PC-3 (cell line): Measurements from ENCODE around the gene CHMP4B. TPM values are rescaled to one million over a fixed set of nuclear protein-coding genes. Genes with fewer than 3 reads are reported as not detected.

Experiments used
- ATAC-seq: fragments of 200-7000 bp; cut with Tn5 transposase; 2 replicates; pipeline ENCODE4 v1.9.1; 2020; ENCODE audit warnings: mild to moderate bottlenecking, moderate library complexity
- BruUV-seq: library from RNA; stranded (reverse); fragments of 400-500 nt; replicated peaks from 2 replicates; lab custom pipeline; 2021; lab: Mats Ljungman, UMichigan
- CTCF ChIA-PET: fragments of 300-600 bp; sonication (Branson Sonifier 250); formaldehyde crosslinking; loops from one replicate; lab custom pipeline; 2022; ENCODE audit warnings: antibody characterized with exemption; lab: Charles Lee
- POLR2A ChIA-PET: fragments of 300-600 bp; sonication (Branson Sonifier 250); formaldehyde crosslinking; loops from one replicate; lab custom pipeline; 2022; ENCODE audit warnings: antibody characterized with exemption; ENCODE audit not compliant: unreplicated experiment; lab: Charles Lee
- DNase-seq: peaks from one replicate; pipeline ENCODE4 v3.0.0-alpha.2; 2015
- H2AFZ ChIP-seq: fragments of 300-600 bp; sonication (generic); 2 replicates; pipeline ENCODE4 v1.6.0; 2016; ENCODE audit warnings: antibody characterized with exemption, low read length
- H3F3A ChIP-seq: fragments of 300-600 bp; sonication (generic); one replicate; pipeline ENCODE4 v1.6.0; 2017; ENCODE audit warnings: antibody characterized with exemption, low read length, control low read depth, mild to moderate bottlenecking; ENCODE audit not compliant: unreplicated experiment
- H3K27ac ChIP-seq: fragments of 300-600 bp; sonication (generic); 2 replicates; pipeline ENCODE4 v1.5.1; 2016; ENCODE audit warnings: mild to moderate bottlenecking, low read length
- H3K27me3 ChIP-seq: fragments of 300-600 bp; sonication (generic); 2 replicates; pipeline ENCODE4 v1.6.1; 2016; ENCODE audit warnings: low read length, mixed read lengths
- H3K36me3 ChIP-seq: fragments of 300-600 bp; sonication (generic); 2 replicates; pipeline ENCODE4 v1.6.1; 2016; ENCODE audit warnings: low read depth, mixed run types, low read length, mixed read lengths
- H3K4me1 ChIP-seq: fragments of 300-600 bp; sonication (generic); 2 replicates; pipeline ENCODE4 v1.5.1; 2016; ENCODE audit warnings: low read length; ENCODE audit not compliant: insufficient read depth
- H3K4me2 ChIP-seq: fragments of 300-600 bp; sonication (generic); 2 replicates; pipeline ENCODE4 v1.6.0; 2016; ENCODE audit warnings: low read length
- H3K4me3 ChIP-seq: fragments of 300-600 bp; sonication (generic); 2 replicates; pipeline ENCODE4 v1.5.1; 2016; ENCODE audit warnings: mild to moderate bottlenecking, low read length, mixed read lengths
- H3K79me2 ChIP-seq: fragments of 300-600 bp; sonication (generic); 2 replicates; pipeline ENCODE4 v1.6.1; 2017; ENCODE audit warnings: low read length, mixed read lengths
- H3K9ac ChIP-seq: fragments of 300-600 bp; sonication (generic); 2 replicates; pipeline ENCODE4 v1.6.0; 2016; ENCODE audit warnings: mild to moderate bottlenecking, low read length
- H3K9me2 ChIP-seq: fragments of 300-600 bp; sonication (generic); replicated peaks from 2 replicates; pipeline ENCODE4 v1.6.1; 2016; ENCODE audit warnings: mixed run types, low read length, mixed read lengths
- H3K9me3 ChIP-seq: fragments of 300-600 bp; sonication (generic); 2 replicates; pipeline ENCODE4 v1.6.1; 2016; ENCODE audit warnings: low read length, mixed read lengths
- H4K20me1 ChIP-seq: fragments of 300-600 bp; sonication (generic); 2 replicates; pipeline ENCODE4 v1.6.1; 2016; ENCODE audit warnings: low read length, mixed read lengths
- EZH2 ChIP-seq: fragments of 300-600 bp; sonication (generic); IDR thresholded peaks from one replicate; pipeline ENCODE4 v1.6.1; 2017; ENCODE audit warnings: antibody characterized with exemption, mild to moderate bottlenecking, low read length; ENCODE audit not compliant: unreplicated experiment
- EZH2phosphoT487 ChIP-seq: fragments of 300-600 bp; sonication (generic); IDR thresholded peaks from 2 replicates; pipeline ENCODE4 v1.6.1; 2018; ENCODE audit warnings: mild to moderate bottlenecking, antibody characterized with exemption, low read length, borderline replicate concordance
- intact Hi-C: fragments of 100-400 bp; cut with micrococcal nuclease; formaldehyde crosslinking; loops from 2 replicates; pipeline ENCODE4 v1.9.0; 2023
- total RNA-seq: library from RNA; depleted of rRNA; stranded (reverse); fragments of >200 nt; gene quantifications from 2 replicates; pipeline ENCODE4 v1.2.3, GENCODE V29; 2014
- TF ChIP-seq, protein P1 (sequence below): fragments of 300-600 bp; sonication (generic); conservative IDR thresholded peaks from 2 replicates; pipeline ENCODE4 v1.5.1; 2017; ENCODE audit warnings: antibody characterized with exemption, low read depth, mild to moderate bottlenecking, low read length

CHMP4B gene
- total RNA-seq, 1 experiment from 2014 or later, result 68.8 TPM

DNA sequence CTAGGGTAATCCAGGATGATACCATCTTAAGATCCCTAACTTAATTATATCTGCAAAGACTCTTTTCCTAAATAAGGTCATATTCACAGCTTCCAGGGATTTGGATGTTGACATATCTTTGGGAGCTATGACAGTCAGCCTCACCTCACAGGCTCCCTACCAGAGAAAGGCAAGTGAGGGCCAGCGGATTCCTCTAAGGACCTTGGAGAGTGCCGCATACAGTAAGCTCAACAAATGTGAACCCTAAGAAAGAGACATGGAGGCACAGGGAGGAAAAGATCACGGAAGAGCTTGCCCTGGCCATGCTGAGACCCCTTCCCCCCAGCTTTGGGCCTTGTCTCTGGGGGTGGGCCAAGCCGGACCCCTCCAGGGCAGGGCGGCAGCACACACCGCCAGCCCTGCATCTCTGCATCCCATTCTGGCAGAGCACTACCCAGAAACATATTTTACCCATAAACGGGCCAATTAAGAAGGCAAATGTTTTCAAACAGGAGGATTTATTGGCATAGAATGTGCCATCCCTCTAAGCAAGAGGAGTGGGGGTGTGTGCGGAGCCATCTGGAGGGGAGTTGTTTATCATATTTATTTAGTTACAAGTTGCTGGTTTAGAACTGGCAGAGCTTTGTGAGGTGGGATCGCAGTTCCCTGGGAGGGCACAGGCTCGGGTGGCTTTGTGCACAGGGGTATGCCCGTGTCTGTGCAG, 55.4 kb downstream of the CHMP4B start:
- ATAC-seq, result no peak

DNA sequence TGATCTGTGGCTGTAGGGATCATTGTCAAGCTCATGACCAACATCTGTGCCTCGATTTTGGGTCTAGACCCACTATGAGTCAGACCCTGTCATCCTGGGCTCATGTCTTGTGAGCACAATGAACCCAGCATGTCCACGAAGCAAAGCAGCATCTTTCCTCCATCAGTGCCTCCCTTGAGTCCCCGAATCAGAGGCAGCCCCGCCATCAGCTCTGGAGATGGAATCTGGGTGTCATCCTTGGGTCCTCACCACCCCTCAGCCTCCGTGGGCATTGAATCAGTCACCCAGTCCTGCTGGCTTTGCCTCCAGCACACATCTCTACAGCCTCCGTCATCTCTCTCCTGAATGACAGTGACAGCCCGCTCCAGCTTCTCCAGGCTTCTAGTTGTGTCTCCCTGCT, 56.9 kb downstream of the CHMP4B start:
- TF ChIP-seq EZH2phosphoT487 (no peak), EZH2 (no peak)
- TF ChIP-seq, protein P1, sequence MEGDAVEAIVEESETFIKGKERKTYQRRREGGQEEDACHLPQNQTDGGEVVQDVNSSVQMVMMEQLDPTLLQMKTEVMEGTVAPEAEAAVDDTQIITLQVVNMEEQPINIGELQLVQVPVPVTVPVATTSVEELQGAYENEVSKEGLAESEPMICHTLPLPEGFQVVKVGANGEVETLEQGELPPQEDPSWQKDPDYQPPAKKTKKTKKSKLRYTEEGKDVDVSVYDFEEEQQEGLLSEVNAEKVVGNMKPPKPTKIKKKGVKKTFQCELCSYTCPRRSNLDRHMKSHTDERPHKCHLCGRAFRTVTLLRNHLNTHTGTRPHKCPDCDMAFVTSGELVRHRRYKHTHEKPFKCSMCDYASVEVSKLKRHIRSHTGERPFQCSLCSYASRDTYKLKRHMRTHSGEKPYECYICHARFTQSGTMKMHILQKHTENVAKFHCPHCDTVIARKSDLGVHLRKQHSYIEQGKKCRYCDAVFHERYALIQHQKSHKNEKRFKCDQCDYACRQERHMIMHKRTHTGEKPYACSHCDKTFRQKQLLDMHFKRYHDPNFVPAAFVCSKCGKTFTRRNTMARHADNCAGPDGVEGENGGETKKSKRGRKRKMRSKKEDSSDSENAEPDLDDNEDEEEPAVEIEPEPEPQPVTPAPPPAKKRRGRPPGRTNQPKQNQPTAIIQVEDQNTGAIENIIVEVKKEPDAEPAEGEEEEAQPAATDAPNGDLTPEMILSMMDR, result no peak
- DNase-seq, result no peak
- intact Hi-C loops, result no loop called here
- Histone ChIP-seq H3K4me2 (no peak overlapping the region), H3K4me1 (no peaks in the 10 kb centered on the region), H3F3A (no peaks in the 10 kb centered on the region), H3K9me2 (no peaks in the 10 kb centered on the region), H3K36me3 (no peaks in the 10 kb centered on the region), H3K79me2 (no peaks in the 10 kb centered on the region), H3K9ac (no peak overlapping the region), H3K4me3 (no peak overlapping the region), H3K9me3 (no peaks in the 10 kb centered on the region), H3K27ac (no peak overlapping the region), H3K27me3 (no peaks in the 10 kb centered on the region), H4K20me1 (no peaks in the 10 kb centered on the region), H2AFZ (no peak overlapping the region)
- CTCF ChIA-PET, result no interaction called here
- POLR2A ChIA-PET, result no interaction called here
- no peak for ATAC-seq
- no TSS peak for BruUV-seq

More for the DNA sequence above, 55.4 kb downstream of the CHMP4B start:
- no peak overlapping the region for H3K4me3 ChIP-seq
- BruUV-seq, result no TSS peak
- H3K36me3 ChIP-seq, result no peaks in the 10 kb centered on the region
- no peaks in the 10 kb centered on the region for H3K27me3 ChIP-seq
- TF ChIP-seq, protein P1, result no peak
- TF ChIP-seq EZH2 (no peak), EZH2phosphoT487 (no peak)
- H2AFZ ChIP-seq, result no peak overlapping the region
- H3F3A ChIP-seq, result no peaks in the 10 kb centered on the region
- DNase-seq, result no peak
- ChIA-PET POLR2A (no interaction called here), CTCF (no interaction called here)
- no peak overlapping the region for H3K27ac ChIP-seq
- H3K9me2 ChIP-seq, result no peaks in the 10 kb centered on the region
- peaks cover 4% of the 10 kb centered on the region; the same call in 1 of the 2 replicates for H3K4me1 ChIP-seq
- H3K79me2 ChIP-seq, result no peaks in the 10 kb centered on the region
- H4K20me1 ChIP-seq, result no peaks in the 10 kb centered on the region
- intact Hi-C loops, result no loop called here
- no peak overlapping the region for H3K4me2 ChIP-seq
- no peak overlapping the region for H3K9ac ChIP-seq
- H3K9me3 ChIP-seq, result no peaks in the 10 kb centered on the region

GRCh38 chr20:33868595-33868994, 57.4 kb downstream of the CHMP4B start:
- Histone ChIP-seq H3K4me3 (no peak overlapping the region), H3K79me2 (no peaks in the 10 kb centered on the region), H3K9me2 (no peaks in the 10 kb centered on the region), H3K9ac (no peak overlapping the region), H3K27me3 (no peaks in the 10 kb centered on the region), H3K27ac (no peak overlapping the region), H3K4me2 (no peak overlapping the region), H4K20me1 (no peaks in the 10 kb centered on the region), H3K4me1 (no peaks in the 10 kb centered on the region), H3F3A (no peaks in the 10 kb centered on the region), H3K9me3 (no peaks in the 10 kb centered on the region), H3K36me3 (no peaks in the 10 kb centered on the region), H2AFZ (no peak overlapping the region)
- intact Hi-C loops, result no loop called here
- DNase-seq (no peak), ATAC-seq (no peak)
- ChIA-PET POLR2A (no interaction called here), CTCF (no interaction called here)
- no TSS peak for BruUV-seq
- TF ChIP-seq, protein P1, result no peak
- no peak for TF ChIP-seq EZH2phosphoT487
- no peak for TF ChIP-seq EZH2
